DND-41 (cell line): ENCODE results near the gene ATAT1.

Source experiments
- ATAC-seq: fragments of 200-7000 bp; cut with Tn5 transposase; 3 replicates; pipeline ENCODE4 v1.9.1; 2021; ENCODE audit warnings: low read depth; ENCODE audit not compliant: insufficient read depth
- DNase-seq: peaks from one replicate; pipeline ENCODE4 v3.0.0-alpha.2; 2020
- H2AFZ ChIP-seq: 2 replicates; pipeline ENCODE4 v1.6.0; 2012; ENCODE audit warnings: low read depth, low read length
- H3K27ac ChIP-seq: 2 replicates; pipeline ENCODE4 v1.5.1; 2012; ENCODE audit warnings: low read length, inconsistent platforms
- H3K27me3 ChIP-seq: fragments of 200-600 bp; sonication (generic); 2 replicates; pipeline ENCODE4 v1.6.0; 2012; ENCODE audit warnings: low read length, mild to moderate bottlenecking, inconsistent platforms; ENCODE audit not compliant: insufficient read depth, poor library complexity
- H3K36me3 ChIP-seq: 2 replicates; pipeline ENCODE4 v1.5.1; 2012; ENCODE audit warnings: low read length, inconsistent platforms; ENCODE audit not compliant: insufficient read depth
- H3K4me1 ChIP-seq: 2 replicates; pipeline ENCODE4 v1.5.1; 2012; ENCODE audit warnings: mild to moderate bottlenecking, low read length; ENCODE audit not compliant: insufficient read depth
- H3K4me2 ChIP-seq: 2 replicates; pipeline ENCODE4 v1.6.0; 2012; ENCODE audit warnings: mild to moderate bottlenecking, moderate library complexity, low read length, inconsistent platforms; ENCODE audit not compliant: insufficient read depth
- H3K4me3 ChIP-seq, 2 experiments: fragments of 200-600 bp in 1 of 2; shearing (Covaris generic) in 1 of 2; 2 replicates each; pipeline ENCODE4 v1.5.1; 2012 to 2016; ENCODE audit warnings: inconsistent platforms in 2 of 2, low read length in 2 of 2, mild to moderate bottlenecking in 2 of 2, low read depth in 1 of 2, moderate library complexity in 1 of 2
- H3K79me2 ChIP-seq: 2 replicates; pipeline ENCODE4 v1.6.0; 2012; ENCODE audit warnings: low read length, inconsistent platforms; ENCODE audit not compliant: insufficient read depth
- H3K9ac ChIP-seq: 2 replicates; pipeline ENCODE4 v1.6.0; 2012; ENCODE audit warnings: low read depth, mild to moderate bottlenecking, inconsistent platforms, low read length, moderate library complexity
- H3K9me3 ChIP-seq: 2 replicates; pipeline ENCODE4 v1.5.1; 2012; ENCODE audit warnings: low read length, moderate library complexity, mild to moderate bottlenecking, inconsistent platforms; ENCODE audit not compliant: insufficient read depth, severe bottlenecking
- H4K20me1 ChIP-seq: 2 replicates; pipeline ENCODE4 v1.6.0; 2012; ENCODE audit warnings: low read length; ENCODE audit not compliant: insufficient read depth
- CTCF ChIP-seq: IDR thresholded peaks from 2 replicates; pipeline ENCODE4 v1.5.1; 2012; ENCODE audit warnings: borderline replicate concordance, low read length, moderate library complexity, mild to moderate bottlenecking; ENCODE audit not compliant: poor library complexity, severe bottlenecking; ENCODE audit errors: extremely low read depth
- EZH2 ChIP-seq: IDR thresholded peaks from 3 replicates; pipeline ENCODE4 v1.6.1; 2012; ENCODE audit warnings: borderline replicate concordance, low read depth, mild to moderate bottlenecking, moderate library complexity, low read length, inconsistent platforms; ENCODE audit not compliant: severe bottlenecking

The ATAT1 gene

GRCh38 chr6:30641048-30641447 lies 14.4 kb downstream of the ATAT1 start:
- Histone ChIP-seq H3K79me2 (peaks cover 23% of the 10 kb centered on the region), H3K4me2 (no peak overlapping the region), H3K4me1 (peaks cover 5% of the 10 kb centered on the region), H3K9me3 (no peaks in the 10 kb centered on the region), H3K4me3 (no peak overlapping the region), H3K36me3 (peaks cover 69% of the 10 kb centered on the region), H3K27me3 (no peaks in the 10 kb centered on the region), H3K27ac (no peak overlapping the region; the same call in 1 of the 2 replicates), H4K20me1 (peaks cover 2% of the 10 kb centered on the region; the same call in 1 of the 2 replicates), H2AFZ (no peak overlapping the region), H3K9ac (no peak overlapping the region)
- DNase-seq = peak; percentile 22
- ATAC-seq = peak; percentile 60; the same call in 2 of the 3 replicates
- no peak for TF ChIP-seq EZH2
- no peak for TF ChIP-seq CTCF

GRCh38 chr6:30643656-30644055 lies 17.0 kb downstream of the ATAT1 start:
- Histone ChIP-seq H3K9me3 (no peaks in the 10 kb centered on the region), H2AFZ (no peak overlapping the region), H3K4me3 (no peak overlapping the region), H3K79me2 (peaks cover 47% of the 10 kb centered on the region), H3K9ac (no peak overlapping the region), H3K27me3 (no peaks in the 10 kb centered on the region), H3K27ac (no peak overlapping the region), H4K20me1 (peaks cover 6% of the 10 kb centered on the region; the same call in 1 of the 2 replicates), H3K36me3 (peaks cover 65% of the 10 kb centered on the region), H3K4me1 (peaks cover 22% of the 10 kb centered on the region), H3K4me2 (no peak overlapping the region)
- ATAC-seq = no peak
- TF ChIP-seq EZH2 (no peak), CTCF (no peak)
- no peak for DNase-seq

- H3K4me1 ChIP-seq = peaks cover 32% of the 10 kb centered on the region
- ATAC-seq (no peak), DNase-seq (no peak)
- no peaks in the 10 kb centered on the region for H3K9me3 ChIP-seq
- peaks cover 57% of the 10 kb centered on the region for H3K79me2 ChIP-seq
- no peak overlapping the region for H3K9ac ChIP-seq
- no peaks in the 10 kb centered on the region for H3K27me3 ChIP-seq
- no peak for TF ChIP-seq EZH2
- TF ChIP-seq CTCF = no peak
- H3K4me2 ChIP-seq = no peak overlapping the region
- H3K36me3 ChIP-seq = peaks cover 65% of the 10 kb centered on the region
- no peak overlapping the region for H3K27ac ChIP-seq
- H2AFZ ChIP-seq = no peak overlapping the region
- peaks cover 9% of the 10 kb centered on the region; the same call in 1 of the 2 replicates for H4K20me1 ChIP-seq
- no peak overlapping the region for H3K4me3 ChIP-seq
Observed at GRCh38 chr6:30644769-30645168, 18.1 kb downstream of the ATAT1 start.

GRCh38 chr6:30645989-30646388 lies 19.3 kb downstream of the ATAT1 start:
- DNase-seq (no peak), ATAC-seq (no peak)
- Histone ChIP-seq H3K79me2 (peaks cover 62% of the 10 kb centered on the region), H3K4me3 (peak overlapping the region in 1 of 2 experiments; percentile 98; a peak in 2 of 4 replicates), H3K36me3 (peaks cover 60% of the 10 kb centered on the region), H2AFZ (no peak overlapping the region), H3K27me3 (no peaks in the 10 kb centered on the region), H3K4me2 (peak overlapping the region; percentile 68), H3K4me1 (peaks cover 32% of the 10 kb centered on the region), H3K27ac (peak overlapping the region; percentile 19), H3K9ac (peak overlapping the region; percentile 96), H4K20me1 (peaks cover 9% of the 10 kb centered on the region; the same call in 1 of the 2 replicates), H3K9me3 (no peaks in the 10 kb centered on the region)
- TF ChIP-seq EZH2 = no peak
- no peak for TF ChIP-seq CTCF
